Raji (cell line): ENCODE measurements around the gene PPP4R1.

ENCODE experiments used
- POLR2A ChIP-seq: IDR thresholded peaks from 2 replicates; pipeline ENCODE4 v1.6.1; 2011; ENCODE audit warnings: low read depth, low read length, control low read depth; ENCODE audit not compliant: insufficient read depth

PPP4R1 gene

GRCh38 chr18:9613550-9614400 lies 584 bp downstream of the PPP4R1 start:
- TF ChIP-seq POLR2A, result no peak

- TF ChIP-seq POLR2A, result no peak
Observed at GRCh38 chr18:9612977-9613376, 1.4 kb downstream of the PPP4R1 start.

GRCh38 chr18:9612215-9612830 lies 2.0 kb downstream of the PPP4R1 start:
- TF ChIP-seq POLR2A, result no peak

- TF ChIP-seq POLR2A, result no peak
Observed at GRCh38 chr18:9609190-9609589, 5.2 kb downstream of the PPP4R1 start.

- TF ChIP-seq POLR2A, result no peak
Observed at GRCh38 chr18:9608728-9609127, 5.6 kb downstream of the PPP4R1 start.

- no peak for TF ChIP-seq POLR2A
Observed at GRCh38 chr18:9608298-9608697, 6.1 kb downstream of the PPP4R1 start.

GRCh38 chr18:9606039-9606438 lies 8.3 kb downstream of the PPP4R1 start:
- no peak for TF ChIP-seq POLR2A

- no peak for TF ChIP-seq POLR2A
Observed at GRCh38 chr18:9604348-9604747, 10.0 kb downstream of the PPP4R1 start.

- no peak for TF ChIP-seq POLR2A
Observed at GRCh38 chr18:9599328-9599727, 15.0 kb downstream of the PPP4R1 start.

- no peak for TF ChIP-seq POLR2A
Observed at GRCh38 chr18:9597609-9598008, 16.8 kb downstream of the PPP4R1 start.

GRCh38 chr18:9596843-9597526 lies 17.4 kb downstream of the PPP4R1 start:
- no peak for TF ChIP-seq POLR2A

GRCh38 chr18:9596226-9596625 lies 18.1 kb downstream of the PPP4R1 start:
- no peak for TF ChIP-seq POLR2A

GRCh38 chr18:9594823-9595596 lies 19.3 kb downstream of the PPP4R1 start:
- TF ChIP-seq POLR2A, result no peak

- TF ChIP-seq POLR2A, result no peak
Observed at GRCh38 chr18:9587924-9588323, 26.4 kb downstream of the PPP4R1 start.

- TF ChIP-seq POLR2A, result no peak
Observed at GRCh38 chr18:9586814-9587213, 27.5 kb downstream of the PPP4R1 start.
